Measurements from ENCODE around the gene PAK1IP1.
"Not testable (repeated sequence)": the region's sequence is repeated elsewhere in the genome, so short reads cannot be mapped to it uniquely, and the experiment has no call there.

The PAK1IP1 gene

GRCh38 chr6:10741643-10742042 is 46.9 kb downstream of the PAK1IP1 start:
- not testable (repeated sequence) for DNase-seq (ENCODE audit: low read depth, low spot score)

GRCh38 chr6:10742251-10742650 is 47.5 kb downstream of the PAK1IP1 start:
- no peak for DNase-seq (ENCODE audit: low read depth, low spot score)

DNA sequence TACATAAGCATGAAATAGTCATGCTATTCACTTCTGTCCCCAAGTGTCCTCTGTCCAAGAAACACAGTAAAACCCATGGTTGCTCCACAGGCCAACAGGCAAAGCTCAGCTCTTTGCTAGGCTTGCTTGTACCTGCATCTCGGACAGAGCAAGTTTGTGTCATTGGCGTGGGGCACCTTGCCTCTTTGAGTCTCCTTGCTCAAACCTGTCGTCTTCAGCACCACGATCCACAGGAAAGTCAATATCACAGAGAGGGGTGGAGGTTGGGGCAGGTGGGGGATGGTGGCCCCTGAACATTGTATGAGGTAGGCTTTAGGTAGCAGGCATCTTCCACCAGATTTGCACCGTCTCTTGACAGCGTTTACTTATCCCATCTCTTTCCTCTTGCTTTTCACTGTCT is 48.7 kb downstream of the PAK1IP1 start:
- no peak for DNase-seq (ENCODE audit: low read depth, low spot score)

GRCh38 chr6:10745116-10745515 is 50.3 kb downstream of the PAK1IP1 start:
- no peak for DNase-seq (ENCODE audit: low read depth, low spot score)

GRCh38 chr6:10746915-10747250 is 52.1 kb downstream of the PAK1IP1 start:
- no peak for DNase-seq (ENCODE audit: low read depth, low spot score)

- DNase-seq (ENCODE audit: low read depth, low spot score), result peak; percentile 99
These were observed 52.6 kb downstream of the PAK1IP1 start, which contains the start of gene TMEM14B for GRCh38 chr6:10747251-10747972. TSS of gene TMEM14B (plus strand) at chr6:10747805. CDS start at chr6:10749246, 1,441 bp downstream.

DNA sequence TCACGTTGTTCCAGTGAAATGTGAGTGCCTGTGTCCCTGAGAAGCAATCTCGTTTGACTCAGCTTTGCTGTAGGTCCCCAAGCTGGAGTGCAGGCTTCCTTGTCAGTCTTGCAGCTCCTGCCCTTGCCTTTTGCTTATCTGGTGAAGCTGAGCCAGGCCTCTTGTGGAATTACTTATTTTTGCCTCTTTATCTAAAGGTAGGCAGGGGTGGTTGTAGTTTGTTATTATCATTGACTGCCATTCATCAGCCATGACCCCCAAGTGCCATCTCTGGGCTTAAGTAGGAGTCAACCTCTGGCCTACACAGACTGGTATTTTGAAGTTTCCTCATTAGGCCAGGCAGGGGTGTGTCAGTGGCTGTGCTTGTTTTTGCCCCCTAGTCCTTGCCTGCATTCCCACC is 55.0 kb downstream of the PAK1IP1 start:
- DNase-seq (ENCODE audit: low read depth, low spot score), result no peak

DNA sequence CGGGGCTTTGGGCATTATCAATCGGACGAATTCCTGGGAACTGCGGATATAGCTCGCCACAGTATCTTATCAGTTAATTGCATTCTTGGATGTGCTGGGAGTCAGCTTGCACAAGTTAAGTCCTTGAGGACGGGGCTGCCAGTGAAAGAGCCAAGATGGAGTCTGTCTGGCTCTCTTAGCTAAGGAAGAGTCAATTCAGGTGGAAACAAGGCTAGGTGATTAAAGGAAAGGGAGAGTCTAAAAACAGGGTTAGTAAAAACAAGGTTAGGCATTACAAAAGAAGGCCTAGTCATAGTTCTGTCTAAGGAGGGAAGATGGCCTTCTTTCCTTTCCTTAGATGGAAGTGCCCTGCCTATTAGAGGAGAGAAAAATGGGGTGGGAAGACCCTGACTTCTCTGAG is 55.8 kb downstream of the PAK1IP1 start:
- not testable (repeated sequence) for DNase-seq (ENCODE audit: low read depth, low spot score)

- DNase-seq (ENCODE audit: low read depth, low spot score), result not testable (repeated sequence)
These were observed 57.0 kb downstream of the PAK1IP1 start for GRCh38 chr6:10751757-10752156.

GRCh38 chr6:10756085-10756484 is 61.3 kb downstream of the PAK1IP1 start:
- DNase-seq (ENCODE audit: low read depth, low spot score), result no peak
